Parathyroid adenoma (tissue), 2 donors: ENCODE results near the gene UNK.
A peak's percentile ranks its signal among the peaks of the same experiment; 100 is the strongest.
"Not testable (repeated sequence)": the region's sequence is repeated elsewhere in the genome, so short reads cannot be mapped to it uniquely, and the experiment has no call there.

Experiments used
- H2AFZ ChIP-seq: fragments of 300-600 bp; sonication (generic); one replicate; pipeline ENCODE4 v1.7.0; 2017; ENCODE audit warnings: antibody characterized with exemption, mild to moderate bottlenecking
- H3K27ac ChIP-seq: fragments of 300-600 bp; sonication (generic); one replicate; pipeline ENCODE4 v1.7.0; 2017
- H3K27me3 ChIP-seq: fragments of 300-600 bp; sonication (generic); one replicate; pipeline ENCODE4 v1.7.0; 2017; ENCODE audit warnings: low read length; ENCODE audit not compliant: control insufficient read depth, insufficient read depth
- H3K36me3 ChIP-seq: fragments of 300-600 bp; sonication (generic); one replicate; pipeline ENCODE4 v1.7.0; 2017; ENCODE audit warnings: low read length; ENCODE audit not compliant: control insufficient read depth, insufficient read depth
- H3K4me1 ChIP-seq: fragments of 300-600 bp; sonication (generic); one replicate; pipeline ENCODE4 v1.7.0; 2017; ENCODE audit warnings: control low read depth
- H3K4me2 ChIP-seq: fragments of 300-600 bp; sonication (generic); one replicate; pipeline ENCODE4 v1.7.0; 2017; ENCODE audit warnings: low read length
- H3K4me3 ChIP-seq: fragments of 300-600 bp; sonication (generic); one replicate; pipeline ENCODE4 v1.7.0; 2017; ENCODE audit warnings: low read depth, low read length
- H3K79me2 ChIP-seq: fragments of 300-600 bp; sonication (generic); one replicate; pipeline ENCODE4 v1.7.0; 2017; ENCODE audit warnings: control low read depth
- H3K9ac ChIP-seq: fragments of 300-600 bp; sonication (generic); one replicate; pipeline ENCODE4 v1.7.0; 2017; ENCODE audit warnings: mild to moderate bottlenecking
- H3K9me3 ChIP-seq: fragments of 300-600 bp; sonication (generic); one replicate; pipeline ENCODE4 v1.7.0; 2017; ENCODE audit warnings: low read length; ENCODE audit not compliant: control insufficient read depth
- TF ChIP-seq, protein P1 (sequence below): fragments of 300-600 bp; sonication (generic); IDR thresholded peaks from one replicate; pipeline ENCODE4 v1.7.0; 2017; ENCODE audit warnings: antibody characterized with exemption, mild to moderate bottlenecking
- donor health status: primary hyperparathyroidism.

The UNK gene

DNA sequence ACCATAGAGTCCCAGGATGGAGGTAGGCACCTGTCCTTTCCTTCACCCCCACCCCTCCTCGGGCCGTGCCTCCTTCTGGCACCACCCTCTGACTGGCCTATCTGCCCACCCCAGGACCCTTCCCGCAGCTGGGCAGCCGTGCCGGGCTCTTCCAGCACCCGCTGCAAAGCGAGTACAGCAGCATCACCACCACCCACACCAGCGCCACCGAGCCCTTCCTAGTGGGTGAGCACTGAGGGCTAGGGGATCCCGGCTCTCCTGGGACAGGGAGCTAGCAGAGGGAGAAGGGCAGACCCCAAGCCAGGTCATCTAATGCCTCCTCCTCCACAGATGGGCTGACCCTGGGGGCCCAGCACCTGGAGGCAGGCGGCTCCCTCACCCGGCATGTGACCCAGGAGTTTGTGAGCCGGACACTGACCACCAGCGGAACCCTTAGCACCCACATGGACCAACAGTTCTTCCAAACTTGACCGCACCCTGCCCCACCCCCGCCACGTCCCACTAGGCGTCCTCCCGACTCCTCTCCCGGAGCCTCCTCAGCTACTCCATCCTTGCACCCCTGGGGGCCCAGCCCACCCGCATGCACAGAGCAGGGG lies 27.4 kb upstream of the UNK start:
- no peaks in the 10 kb centered on the region for H3K79me2 ChIP-seq
- no peaks in the 10 kb centered on the region for H3K9me3 ChIP-seq
- H3K4me1 ChIP-seq = peaks cover 14% of the 10 kb centered on the region
- H3K36me3 ChIP-seq = no peaks in the 10 kb centered on the region
- no peak overlapping the region for H2AFZ ChIP-seq
- TF ChIP-seq, protein P1, sequence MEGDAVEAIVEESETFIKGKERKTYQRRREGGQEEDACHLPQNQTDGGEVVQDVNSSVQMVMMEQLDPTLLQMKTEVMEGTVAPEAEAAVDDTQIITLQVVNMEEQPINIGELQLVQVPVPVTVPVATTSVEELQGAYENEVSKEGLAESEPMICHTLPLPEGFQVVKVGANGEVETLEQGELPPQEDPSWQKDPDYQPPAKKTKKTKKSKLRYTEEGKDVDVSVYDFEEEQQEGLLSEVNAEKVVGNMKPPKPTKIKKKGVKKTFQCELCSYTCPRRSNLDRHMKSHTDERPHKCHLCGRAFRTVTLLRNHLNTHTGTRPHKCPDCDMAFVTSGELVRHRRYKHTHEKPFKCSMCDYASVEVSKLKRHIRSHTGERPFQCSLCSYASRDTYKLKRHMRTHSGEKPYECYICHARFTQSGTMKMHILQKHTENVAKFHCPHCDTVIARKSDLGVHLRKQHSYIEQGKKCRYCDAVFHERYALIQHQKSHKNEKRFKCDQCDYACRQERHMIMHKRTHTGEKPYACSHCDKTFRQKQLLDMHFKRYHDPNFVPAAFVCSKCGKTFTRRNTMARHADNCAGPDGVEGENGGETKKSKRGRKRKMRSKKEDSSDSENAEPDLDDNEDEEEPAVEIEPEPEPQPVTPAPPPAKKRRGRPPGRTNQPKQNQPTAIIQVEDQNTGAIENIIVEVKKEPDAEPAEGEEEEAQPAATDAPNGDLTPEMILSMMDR = no peak
- no peak overlapping the region for H3K4me2 ChIP-seq
- H3K27ac ChIP-seq = no peak overlapping the region
- no peak overlapping the region for H3K4me3 ChIP-seq
- H3K9ac ChIP-seq = no peak overlapping the region
- H3K27me3 ChIP-seq = no peaks in the 10 kb centered on the region

DNA sequence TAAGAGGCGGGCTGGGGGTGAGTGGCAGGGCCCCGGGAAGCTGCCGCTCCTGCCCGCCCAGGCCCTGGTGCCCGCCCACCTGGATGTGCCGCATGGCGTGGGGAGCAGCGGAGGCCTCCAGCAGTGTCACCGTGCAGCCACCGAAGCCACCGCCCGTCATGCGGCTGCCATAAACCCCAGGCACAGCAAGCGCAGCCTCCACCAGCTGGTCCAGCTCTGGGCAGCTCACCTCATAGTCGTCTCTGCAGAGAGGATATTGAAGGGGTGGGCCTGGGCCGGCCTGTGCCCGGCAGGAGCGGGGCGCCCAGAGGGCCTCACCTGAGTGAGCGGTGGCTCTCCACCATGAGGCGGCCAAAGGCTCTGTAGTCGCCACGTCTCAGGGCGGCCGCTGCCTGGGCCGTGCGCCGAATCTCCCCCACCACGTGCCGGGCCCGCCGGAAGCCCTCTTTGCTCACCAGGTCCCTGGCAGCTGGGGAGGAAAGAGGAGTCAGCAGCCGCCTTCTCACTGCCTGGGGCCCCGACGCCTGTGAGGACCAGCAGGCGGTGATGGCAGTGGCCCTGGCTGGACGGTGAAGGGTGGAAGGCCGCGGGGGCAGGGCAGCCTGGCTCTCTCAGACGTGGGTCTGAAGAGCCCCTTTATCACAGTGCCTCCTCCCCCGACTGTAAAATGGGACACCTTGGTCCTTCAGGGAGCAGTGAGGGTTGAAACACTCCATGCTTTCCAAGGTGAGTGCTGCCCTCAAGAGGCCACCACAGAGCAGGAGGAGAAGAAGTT lies 26.3 kb upstream of the UNK start:
- H3K4me2 ChIP-seq = no peak overlapping the region

DNA sequence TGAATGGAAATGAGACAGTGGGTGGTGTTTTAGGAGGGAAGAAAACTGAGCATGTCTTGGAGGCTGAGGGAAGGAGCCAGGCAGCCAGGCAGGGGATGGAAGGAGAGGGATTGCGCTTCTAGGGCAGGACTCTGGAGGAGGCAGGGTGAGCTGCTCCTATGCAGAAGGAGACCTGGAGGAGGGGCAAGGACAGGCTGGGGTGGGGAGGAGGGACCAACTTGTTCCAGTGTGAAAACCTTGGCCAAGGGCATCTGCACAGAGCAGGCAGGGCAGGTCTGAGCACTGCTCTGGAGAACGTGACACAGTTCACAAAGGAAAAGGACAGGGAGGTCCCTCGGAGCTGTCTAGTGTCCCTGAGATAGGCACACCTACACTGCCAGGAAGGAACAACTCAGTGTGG lies 25.1 kb upstream of the UNK start:
- H3K79me2 ChIP-seq = no peaks in the 10 kb centered on the region
- peak overlapping the region; percentile 11 for H3K4me3 ChIP-seq
- peak overlapping the region; percentile 21 for H3K27ac ChIP-seq
- peaks cover 15% of the 10 kb centered on the region for H3K4me1 ChIP-seq
- H2AFZ ChIP-seq = no peak overlapping the region
- H3K4me2 ChIP-seq = peak overlapping the region; percentile 46
- no peaks in the 10 kb centered on the region for H3K27me3 ChIP-seq
- no peak overlapping the region for H3K9ac ChIP-seq
- TF ChIP-seq, protein P1 = no peak
- no peaks in the 10 kb centered on the region for H3K36me3 ChIP-seq
- H3K9me3 ChIP-seq = no peaks in the 10 kb centered on the region

More for the DNA sequence above, 26.3 kb upstream of the UNK start:
- no peaks in the 10 kb centered on the region for H3K27me3 ChIP-seq
- no peak overlapping the region for H3K4me3 ChIP-seq
- no peaks in the 10 kb centered on the region for H3K9me3 ChIP-seq
- TF ChIP-seq, protein P1 = no peak
- no peak overlapping the region for H3K27ac ChIP-seq
- no peak overlapping the region for H2AFZ ChIP-seq
- H3K9ac ChIP-seq = no peak overlapping the region
- H3K4me1 ChIP-seq = peaks cover 14% of the 10 kb centered on the region
- H3K36me3 ChIP-seq = no peaks in the 10 kb centered on the region
- H3K79me2 ChIP-seq = no peaks in the 10 kb centered on the region

DNA sequence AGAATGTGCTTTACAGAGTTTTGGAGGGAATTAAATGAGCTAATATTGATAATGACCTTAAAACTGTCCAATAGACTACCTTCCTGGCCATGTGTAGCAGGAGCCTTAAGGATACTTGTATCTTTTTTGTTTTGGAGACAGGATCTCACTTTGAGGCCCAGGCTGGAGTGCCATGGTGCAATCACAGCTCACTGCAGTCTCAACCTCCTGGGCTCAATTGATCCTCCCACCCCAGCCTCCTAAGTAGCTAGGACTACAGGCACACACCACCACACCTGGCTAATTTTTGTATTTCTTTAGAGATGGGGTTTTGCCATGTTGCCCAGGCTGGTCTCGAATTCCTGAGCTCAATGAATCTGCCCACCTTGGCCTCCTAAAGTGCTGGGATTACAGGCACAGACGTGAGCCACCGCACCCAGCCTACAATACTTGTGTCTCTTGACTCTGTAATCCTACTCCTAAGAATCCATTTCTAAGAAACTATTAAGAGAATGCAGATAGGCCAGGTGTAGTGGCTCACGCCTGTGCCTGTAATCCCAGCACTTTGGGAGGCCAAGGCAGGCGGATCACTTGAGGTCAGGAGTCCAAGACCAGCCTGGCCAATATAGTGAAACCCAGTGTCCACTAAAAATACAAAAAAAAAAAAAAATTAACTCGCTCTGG lies 24.5 kb upstream of the UNK start:
- Histone ChIP-seq H3K4me2 (peak overlapping the region; percentile 46), H3K27ac (peak overlapping the region; percentile 21), H3K4me1 (peaks cover 10% of the 10 kb centered on the region)
- not testable (repeated sequence) for H3K4me3 ChIP-seq, H3K27me3 ChIP-seq, H3K79me2 ChIP-seq, H3K36me3 ChIP-seq, H2AFZ ChIP-seq, H3K9me3 ChIP-seq, H3K9ac ChIP-seq

DNA sequence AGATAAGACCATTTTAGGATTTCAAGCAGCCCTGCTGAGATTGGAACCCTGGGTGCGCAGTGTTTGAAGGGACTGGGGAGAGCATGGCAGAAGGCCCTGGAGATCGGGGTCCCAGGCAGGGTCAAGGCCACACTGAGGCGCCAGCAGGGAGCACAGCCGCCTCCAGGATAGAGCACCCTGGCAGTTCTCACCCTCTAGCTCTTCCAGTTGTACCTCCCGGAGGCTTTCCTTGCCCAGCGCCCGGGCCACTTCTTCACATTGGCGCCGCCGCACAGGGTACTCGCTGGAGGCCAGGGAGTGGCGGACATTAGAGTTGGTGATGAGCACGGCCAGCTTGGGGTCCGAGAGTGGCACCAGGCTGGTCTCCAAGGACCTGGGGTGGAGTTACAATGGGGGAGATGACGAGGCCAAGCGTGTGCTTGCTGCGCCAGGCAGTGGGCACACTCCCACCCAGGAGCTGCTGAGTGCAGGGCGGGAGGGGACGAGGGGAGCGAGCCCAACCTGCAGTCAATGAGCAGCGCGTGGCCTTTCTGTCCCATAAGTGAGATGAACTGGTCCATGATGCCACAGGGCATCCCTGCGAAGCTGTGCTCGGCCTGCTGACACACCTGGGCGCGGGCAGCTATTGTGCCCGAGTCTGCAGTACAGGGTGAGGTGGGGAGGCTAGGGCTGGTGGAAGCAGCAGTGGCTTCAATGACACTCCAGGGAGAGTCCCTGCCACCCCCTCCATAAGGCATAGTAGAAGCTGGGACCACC lies 21.9 kb upstream of the UNK start:
- H3K27me3 ChIP-seq = no peaks in the 10 kb centered on the region
- no peak overlapping the region for H2AFZ ChIP-seq
- no peaks in the 10 kb centered on the region for H3K79me2 ChIP-seq
- no peaks in the 10 kb centered on the region for H3K9me3 ChIP-seq
- H3K4me1 ChIP-seq = peaks cover 12% of the 10 kb centered on the region
- TF ChIP-seq, protein P1 = no peak
- H3K36me3 ChIP-seq = no peaks in the 10 kb centered on the region
- no peak overlapping the region for H3K4me3 ChIP-seq
- H3K4me2 ChIP-seq = no peak overlapping the region
- H3K27ac ChIP-seq = no peak overlapping the region
- no peak overlapping the region for H3K9ac ChIP-seq
